Body of pancreas (tissue), 4 donors: ENCODE data around the gene RNF166.

ENCODE experiments used
- CTCF ChIP-seq, 7 experiments: fragments of 450-650 bp in 4 of 7; fragments of 200-600 bp in 3 of 7; sonication (generic) in 3 of 7; IDR thresholded peaks; one replicate each; pipeline ENCODE4 v1.5.1; 2016 to 2019; ENCODE audit warnings: antibody characterized with exemption in 7 of 7
- POLR2A ChIP-seq, 3 donors: fragments of 450-650 bp; IDR thresholded peaks; one replicate each; pipeline ENCODE4 v1.6.1; 2016; ENCODE audit warnings: antibody characterized with exemption in 3 of 3, mild to moderate bottlenecking in 2 of 3

DNA sequence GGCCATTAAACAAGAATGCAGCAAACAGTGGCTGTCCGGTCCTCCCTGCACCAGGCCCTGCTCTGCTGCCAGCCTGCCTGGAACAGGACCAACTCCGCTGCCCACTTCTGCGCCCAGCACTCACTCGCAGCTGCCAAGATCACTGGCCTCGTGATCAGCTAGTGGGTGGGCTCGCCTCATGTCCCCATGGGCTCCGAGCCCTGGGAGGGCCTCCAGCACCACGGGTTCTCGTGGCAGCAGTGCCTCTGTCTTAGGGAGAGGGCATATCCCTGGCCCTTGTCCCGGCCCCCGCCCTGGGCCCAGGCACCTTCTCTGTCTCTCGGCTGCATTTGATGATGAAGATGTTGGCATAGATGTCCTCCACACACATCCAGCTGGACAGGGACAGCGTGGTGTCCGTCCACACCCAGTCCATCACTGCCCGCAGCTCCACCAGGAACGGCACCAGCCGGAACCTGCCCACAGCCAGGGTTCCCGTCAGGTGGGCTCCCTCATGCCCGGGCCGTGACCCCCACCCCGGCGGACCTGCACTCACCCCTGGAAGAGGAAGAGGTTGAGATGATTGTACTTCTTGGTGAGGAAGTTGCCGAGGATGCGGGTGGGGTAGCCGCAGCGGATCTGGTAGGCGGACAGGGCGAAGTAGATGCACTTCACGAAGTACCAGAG lies 13.2 kb upstream of the RNF166 start:
- TF ChIP-seq CTCF (IDR thresholded peaks at IDR 0.05) (no peak), POLR2A (IDR thresholded peaks at IDR 0.05) (no peak)
